Uterus (tissue), 4 donors: Measurements from ENCODE around the gene EOLA1. TPM values are rescaled to one million over a fixed set of nuclear protein-coding genes. Genes with fewer than 3 reads are reported as not detected.

ENCODE experiments used
- total RNA-seq, 4 donors: library from RNA; depleted of rRNA in 3 of 4; stranded (reverse); fragments of >200 nt in 3 of 4; gene quantifications; one replicate each; pipeline versions ENCODE4 v1.1.0 to v1.2.4, GENCODE V29; 2014 to 2023
- donor health status: DM: yes; HTN: yes; CAD: no.

The EOLA1 gene
- total RNA-seq, 4 donors from 2014 or later = 9.1 to 23.6 (median 13.6) TPM

Other genes with a start within 250 kb of the EOLA1 start
- 100 to 1,000 TPM in 2 of 4 donors, 10 to 100 TPM in 2; 42.7 to 117 (median 83.7) TPM for gene IDS, start 35.7 kb upstream of the EOLA1 start, total RNA-seq
- gene HSFX3, start 8.9 kb downstream of the EOLA1 start, total RNA-seq = not detected
- not detected for gene MAGEA9B, start 46.4 kb downstream of the EOLA1 start, total RNA-seq
- not detected for gene HSFX2, start 54.3 kb downstream of the EOLA1 start, total RNA-seq
- 10 to 100 TPM in 2 of 4 donors, 1 to 10 TPM in 2; 2.0 to 33.9 (median 16.7) TPM for gene TMEM185A, start 90.8 kb downstream of the EOLA1 start, total RNA-seq
- not detected for gene MAGEA11, start 171.0 kb downstream of the EOLA1 start, total RNA-seq
- gene HSFX1, start 233.1 kb downstream of the EOLA1 start, total RNA-seq = 1 to 10 TPM in 2 of 4 donors, not detected in 2; 2.4 to 4.0 TPM
- gene MAGEA9, start 240.9 kb downstream of the EOLA1 start, total RNA-seq = not detected